Transverse colon (tissue), 4 donors: ENCODE data around the gene KIAA0232. TPM values are rescaled to one million over a fixed set of nuclear protein-coding genes. Genes with fewer than 3 reads are reported as not detected.

Experiments
- DNase-seq: peaks from one replicate; pipeline ENCODE4 v3.0.0-alpha.2; 2019
- H3K27ac ChIP-seq, 4 donors: fragments of 200-600 bp; sonication (generic); 2 replicates each; pipeline ENCODE4 v1.5.1; 2016 to 2018; ENCODE audit warnings: inconsistent platforms in 4 of 4
- H3K27me3 ChIP-seq: fragments of 200-600 bp; sonication (generic); 2 replicates; pipeline ENCODE4 v1.5.1; 2017; ENCODE audit warnings: inconsistent platforms
- H3K36me3 ChIP-seq, 4 donors: fragments of 200-600 bp; sonication (generic); 2 replicates each; pipeline ENCODE4 v1.5.1; 2017 to 2019; ENCODE audit warnings: inconsistent platforms in 4 of 4
- H3K4me1 ChIP-seq, 4 donors: fragments of 200-600 bp; sonication (generic); 2 replicates each; pipeline ENCODE4 v1.5.1; 2017 to 2020; ENCODE audit warnings: inconsistent platforms in 4 of 4
- H3K4me3 ChIP-seq, 4 donors: fragments of 200-600 bp; sonication (generic); 1 replicate in 1 of 4; 2 replicates in 3 of 4; pipeline versions ENCODE4 v1.5.1 to v1.6.1; 2017 to 2019; ENCODE audit warnings: inconsistent platforms in 4 of 4
- H3K9me3 ChIP-seq, 2 donors: fragments of 200-600 bp; sonication (generic); 2 replicates each; pipeline ENCODE4 v1.5.1; 2017 to 2019; ENCODE audit warnings: inconsistent platforms in 2 of 2
- CTCF ChIP-seq, 5 experiments: fragments of 200-600 bp in 3 of 5; fragments of 450-650 bp in 2 of 5; sonication (generic) in 3 of 5; IDR thresholded peaks; 1 replicate in 2 of 5; 2 replicates in 3 of 5; pipeline ENCODE4 v1.5.1; 2016 to 2017; ENCODE audit warnings: antibody characterized with exemption in 5 of 5, inconsistent platforms in 3 of 5, mild to moderate bottlenecking in 2 of 5, moderate library complexity in 1 of 5
- EP300 ChIP-seq: sonication (generic); formaldehyde crosslinking; IDR thresholded peaks from one replicate; pipeline ENCODE4 v1.6.1; 2017; ENCODE audit warnings: antibody characterized with exemption, low read depth
- POLR2A ChIP-seq: fragments of 450-650 bp; IDR thresholded peaks from one replicate; pipeline ENCODE4 v1.6.1; 2016; ENCODE audit warnings: antibody characterized with exemption, mild to moderate bottlenecking, moderate library complexity
- POLR2AphosphoS5 ChIP-seq, 3 donors: sonication (generic); formaldehyde crosslinking; IDR thresholded peaks; one replicate each; pipeline ENCODE4 v1.6.1; 2016; ENCODE audit warnings: antibody characterized with exemption in 3 of 3
- WGBS, 2 donors: methylation state at CpG; one replicate each; pipeline ENCODE4 v1.1.5; 2018; ENCODE audit warnings: low coverage in 1 of 2; 5-methylcytosine and 5-hydroxymethylcytosine counted together
- in situ Hi-C, 4 donors: fragments of 200-750 bp; cut with MboI; loops; one replicate each; pipeline versions ENCODE4 v1.15.0 to v1.15.1; 2017; ENCODE audit warnings: low sequenced_read_pairs in 3 of 4, low pct_ligation_motif_present in 1 of 4, low pct_unique_long_range_greater_than_20kb in 1 of 4
- intact Hi-C: fragments of 100-400 bp; cut with DNase I; formaldehyde crosslinking; loops from one replicate; pipeline ENCODE4 v1.15.1; 2023; ENCODE audit warnings: low total_unique reads
- total RNA-seq, 4 donors: library from RNA; depleted of rRNA; stranded (reverse); fragments of >200 nt; gene quantifications; one replicate each; pipeline ENCODE4 v1.1.0, GENCODE V29; 2016

Gene KIAA0232
- total RNA-seq, 4 donors from 2014 or later, result 17.9 to 83.4 (median 43.0) TPM

- peaks cover 3 to 13% of the 10 kb centered on the region in 2 donors for H3K9me3 ChIP-seq
- H3K4me1 ChIP-seq, result peaks cover 0 to 16% (median 0%) of the 10 kb centered on the region in 4 donors
- H3K36me3 ChIP-seq, result no peaks in the 10 kb centered on the region
- DNase-seq, result no peak
- in situ Hi-C loops, result no loop called here
- intact Hi-C loops, result no loop called here
- H3K27ac ChIP-seq, result no peak overlapping the region
- no peaks in the 10 kb centered on the region for H3K27me3 ChIP-seq
- no peak overlapping the region for H3K4me3 ChIP-seq
- TF ChIP-seq CTCF (IDR thresholded peaks at IDR 0.05) (no peak), POLR2A (no peak), POLR2AphosphoS5 (IDR thresholded peaks at IDR 0.05) (no peak)
- 80 to 83% methylated on average over 7 to 9 of the region's 9 CpGs for WGBS, 2 donors
These were observed 32.7 kb downstream of the KIAA0232 start for GRCh38 chr4:6815029-6815836.

- H3K4me1 ChIP-seq, result peaks cover 0 to 10% (median 0%) of the 10 kb centered on the region in 4 donors
- in situ Hi-C loops (no loop called here), intact Hi-C loops (no loop called here)
- 75 to 79% methylated on average over 1 of the region's 1 CpG for WGBS, 2 donors
- no peak overlapping the region for H3K4me3 ChIP-seq
- peaks cover 3 to 14% of the 10 kb centered on the region in 2 donors for H3K9me3 ChIP-seq
- TF ChIP-seq CTCF (IDR thresholded peaks at IDR 0.05), result no peak
- TF ChIP-seq EP300, result no peak
- no peak for TF ChIP-seq POLR2A
- TF ChIP-seq POLR2AphosphoS5 (IDR thresholded peaks at IDR 0.05), result no peak
- H3K27ac ChIP-seq, result no peak overlapping the region
- H3K27me3 ChIP-seq, result no peaks in the 10 kb centered on the region
- H3K36me3 ChIP-seq, result no peaks in the 10 kb centered on the region
- no peak for DNase-seq
These were observed 36.8 kb downstream of the KIAA0232 start for GRCh38 chr4:6819295-6819694.

- Histone ChIP-seq H3K27ac (no peak overlapping the region), H3K9me3 (peaks cover 3 to 14% of the 10 kb centered on the region in 2 donors), H3K4me1 (peaks cover 0 to 1% (median 0%) of the 10 kb centered on the region in 4 donors), H3K27me3 (no peaks in the 10 kb centered on the region), H3K4me3 (no peak overlapping the region), H3K36me3 (peaks cover 0 to 5% (median 0%) of the 10 kb centered on the region in 4 donors)
- intact Hi-C loops, result no loop called here
- 100% methylated on average over 1 of the region's 1 CpG for WGBS, 2 donors
- in situ Hi-C loops, result no loop called here
- no peak for TF ChIP-seq POLR2AphosphoS5 (IDR thresholded peaks at IDR 0.05)
- TF ChIP-seq POLR2A, result no peak
- TF ChIP-seq CTCF (IDR thresholded peaks at IDR 0.05), result no peak
- no peak for TF ChIP-seq EP300
- no peak for DNase-seq
These were observed 38.2 kb downstream of the KIAA0232 start for GRCh38 chr4:6820695-6821094.

- intact Hi-C loops (no loop called here), in situ Hi-C loops (no loop called here)
- 91 to 94% methylated on average over 2 of the region's 2 CpGs for WGBS, 2 donors
- Histone ChIP-seq H3K4me1 (no peaks in the 10 kb centered on the region), H3K4me3 (no peak overlapping the region), H3K27ac (no peak overlapping the region), H3K36me3 (peaks cover 0 to 9% (median 0%) of the 10 kb centered on the region in 4 donors), H3K27me3 (no peaks in the 10 kb centered on the region), H3K9me3 (peaks cover 0 to 13% of the 10 kb centered on the region in 2 donors)
- no peak for DNase-seq
- no peak for TF ChIP-seq POLR2A
- no peak for TF ChIP-seq CTCF (IDR thresholded peaks at IDR 0.05)
- no peak for TF ChIP-seq EP300
- TF ChIP-seq POLR2AphosphoS5 (IDR thresholded peaks at IDR 0.05), result no peak
These were observed 41.5 kb downstream of the KIAA0232 start for GRCh38 chr4:6824071-6824470.
